ACHN (cell line): Measurements from ENCODE around the gene KAT2A.
A peak's percentile ranks its signal among the peaks of the same experiment; 100 is the strongest.

Experiments used
- DNase-seq: peaks from one replicate; pipeline ENCODE4 v3.0.0-alpha.2; 2015
- in situ Hi-C: cut with HindIII; loops from 2 replicates; pipeline ENCODE4 v1.10.0; 2017; ENCODE audit warnings: low sequenced_read_pairs, low pct_ligation_motif_present, low pct_unique_long_range_greater_than_20kb

The KAT2A gene

DNA sequence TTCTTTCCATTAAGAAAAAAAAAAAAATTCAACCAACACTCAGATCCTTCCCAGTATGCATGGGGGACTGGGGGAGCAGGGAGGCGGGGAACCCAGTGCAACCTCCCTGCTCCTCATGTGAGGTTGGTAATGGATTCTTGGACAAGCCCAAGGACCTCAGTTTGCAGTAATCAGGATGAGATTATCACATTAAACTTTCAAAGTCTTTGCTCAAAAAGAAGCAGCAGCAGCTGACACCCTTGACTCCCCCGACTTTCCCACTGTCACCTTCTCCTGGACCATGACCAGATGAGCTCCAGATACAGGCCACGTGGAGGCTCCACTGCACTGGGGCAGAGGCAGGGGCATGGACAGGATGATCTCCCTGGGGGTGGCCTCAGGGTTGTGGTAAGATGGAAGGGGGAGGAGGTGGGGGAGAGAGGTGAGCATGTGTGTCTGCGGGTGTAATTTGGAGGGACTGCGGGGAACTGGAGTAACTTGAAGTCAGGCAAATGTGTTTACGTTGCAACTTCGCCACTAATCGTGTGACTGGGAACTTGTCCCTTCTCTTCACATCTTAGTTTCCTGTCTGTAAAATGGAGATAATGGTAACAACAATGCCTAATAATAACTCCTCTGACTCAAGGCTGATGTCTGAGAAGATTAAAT, 42.6 kb downstream of the KAT2A start:
- in situ Hi-C loops, result no loop called here
- no peak for DNase-seq

DNA sequence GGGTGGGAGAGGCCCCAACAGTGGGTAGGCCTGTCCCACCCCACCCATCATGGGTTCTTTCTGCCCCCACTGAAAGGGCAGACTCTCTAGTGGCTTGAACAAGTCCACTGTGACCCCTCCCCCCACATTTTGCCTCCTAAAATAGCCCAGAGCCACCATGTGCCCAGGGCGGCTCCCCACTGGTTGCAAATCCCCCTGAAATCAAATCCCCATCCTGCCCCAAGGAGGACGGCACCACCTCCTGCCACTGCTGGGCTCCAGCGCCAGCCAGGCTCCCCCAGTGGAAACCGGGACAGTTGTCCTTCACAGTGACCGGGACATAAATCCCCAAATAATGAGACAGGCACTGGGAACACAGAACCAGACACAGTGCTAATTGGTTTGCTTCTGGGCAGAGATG, 43.4 kb downstream of the KAT2A start:
- DNase-seq, result no peak
- in situ Hi-C loops, result no loop called here

DNA sequence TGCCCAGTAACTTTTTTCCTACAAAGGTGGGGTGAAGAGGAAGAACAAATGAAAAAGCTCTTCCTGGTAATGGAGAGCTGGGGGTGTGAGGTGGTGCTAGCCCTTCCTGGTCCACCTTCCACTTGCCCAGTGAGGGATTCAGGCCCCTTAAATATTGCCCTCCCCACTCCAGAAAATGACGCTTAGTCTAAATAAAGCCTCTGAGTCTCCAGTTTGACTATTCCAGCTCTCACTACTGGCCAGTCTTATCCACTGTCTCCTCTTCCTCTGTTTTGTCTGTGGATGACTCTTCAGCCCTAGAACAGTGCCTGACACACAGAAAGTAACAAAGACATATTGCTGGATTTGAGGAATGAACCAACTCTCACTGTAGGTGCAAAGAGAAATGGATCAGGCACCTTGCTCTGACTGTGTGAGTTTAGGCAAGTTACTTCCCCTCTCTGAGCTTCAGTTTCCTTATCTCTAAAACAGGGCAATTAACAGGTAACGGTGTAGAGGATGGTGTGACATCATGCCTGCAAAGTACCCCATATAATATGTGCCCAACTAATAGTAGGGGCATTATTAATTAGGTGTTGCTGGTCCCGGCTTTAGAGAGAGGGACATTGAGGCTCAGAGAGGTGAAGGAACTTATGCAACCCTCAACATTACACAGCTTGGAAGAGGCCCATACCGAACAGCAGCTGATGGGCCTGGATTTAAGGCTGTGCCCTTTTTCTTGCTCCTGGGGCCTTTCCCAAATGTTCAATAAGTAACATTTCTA, 44.2 kb downstream of the KAT2A start:
- in situ Hi-C loops, result no loop called here
- DNase-seq, result no peak

DNA sequence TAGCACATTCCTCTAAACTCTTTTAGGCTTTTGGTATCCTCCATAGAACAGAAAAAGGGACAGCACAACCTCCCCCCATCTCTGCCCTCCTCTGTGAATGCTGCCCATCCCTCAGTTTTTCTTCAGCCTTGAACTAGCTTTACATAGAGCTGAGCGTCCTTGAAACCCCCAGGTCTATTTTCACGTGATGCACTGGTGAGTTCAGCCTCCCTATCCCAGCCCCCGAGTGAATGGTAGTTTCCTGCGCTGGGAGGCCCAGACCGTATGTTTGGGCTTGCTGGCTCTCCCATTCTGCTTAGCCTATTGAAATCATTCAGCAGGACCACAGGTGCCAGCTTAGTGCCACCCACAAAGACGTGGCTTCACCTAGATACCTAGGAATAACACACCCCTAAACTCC, 45.4 kb downstream of the KAT2A start:
- DNase-seq, result no peak
- in situ Hi-C loops, result no loop called here

DNA sequence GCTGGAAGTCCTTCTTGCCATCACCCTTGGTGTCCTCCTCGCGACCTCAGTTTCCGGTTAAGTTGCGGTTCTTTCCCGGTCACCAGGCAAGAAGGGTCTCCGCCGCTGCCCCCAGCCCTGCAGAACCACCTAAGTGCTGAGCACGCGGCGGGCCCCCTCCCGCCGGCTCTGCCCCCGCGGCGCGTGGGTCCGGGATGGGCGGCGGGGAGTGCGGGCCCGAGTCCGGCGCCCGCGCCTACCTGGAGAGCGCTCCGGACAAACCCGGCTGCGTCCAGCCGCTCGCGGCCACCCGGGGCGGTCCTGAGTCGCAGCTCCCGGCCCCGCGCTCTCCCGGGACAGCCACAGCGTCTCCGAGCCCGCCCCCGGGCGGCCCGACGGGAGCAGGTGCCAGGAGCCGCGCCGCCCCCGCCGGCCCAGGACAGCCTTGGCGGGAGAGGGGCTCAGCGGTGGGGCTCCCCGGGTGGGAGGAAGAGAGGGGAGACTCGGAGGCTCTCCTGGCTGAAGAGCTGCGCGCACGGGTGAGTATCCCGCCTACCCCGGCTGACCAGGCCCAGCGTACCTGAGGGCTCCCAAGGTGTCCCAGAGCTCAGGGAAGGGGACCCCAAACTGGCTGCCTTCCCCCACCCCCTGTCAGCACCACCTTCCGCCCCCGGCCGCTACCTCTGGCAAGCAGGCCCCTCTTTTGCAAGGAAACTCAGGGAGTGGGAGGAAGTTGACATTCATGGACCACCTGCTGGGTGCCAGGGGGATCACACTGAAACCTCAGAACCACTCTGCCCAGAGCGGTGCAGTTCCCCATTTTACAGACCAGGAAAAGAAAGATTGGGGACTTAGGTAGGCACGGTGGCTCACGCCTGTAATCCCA, 48.6 kb downstream of the KAT2A start:
- DNase-seq, result peak; percentile 18
- in situ Hi-C loops, result no loop called here

DNA sequence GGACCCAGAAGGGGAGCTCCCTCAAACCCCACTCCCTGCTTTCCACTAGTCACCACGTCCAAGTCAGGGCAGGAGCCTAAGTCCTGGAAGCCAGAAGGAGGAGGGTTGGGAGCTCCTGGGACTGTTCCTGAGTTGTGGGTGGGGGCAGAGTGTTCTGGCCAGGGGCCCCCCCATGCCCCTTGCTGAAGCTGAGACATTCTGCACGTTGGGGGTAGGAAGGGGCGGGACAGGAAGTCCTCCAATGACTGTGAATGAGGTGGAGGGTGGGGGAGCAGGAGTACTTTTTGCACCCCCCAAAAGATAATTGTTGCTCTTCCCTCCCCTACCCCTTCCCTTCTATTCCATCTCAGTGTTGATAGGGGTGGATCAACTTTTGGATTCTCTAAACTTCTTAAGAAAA, 49.4 kb downstream of the KAT2A start:
- in situ Hi-C loops, result no loop called here
- DNase-seq, result no peak

DNA sequence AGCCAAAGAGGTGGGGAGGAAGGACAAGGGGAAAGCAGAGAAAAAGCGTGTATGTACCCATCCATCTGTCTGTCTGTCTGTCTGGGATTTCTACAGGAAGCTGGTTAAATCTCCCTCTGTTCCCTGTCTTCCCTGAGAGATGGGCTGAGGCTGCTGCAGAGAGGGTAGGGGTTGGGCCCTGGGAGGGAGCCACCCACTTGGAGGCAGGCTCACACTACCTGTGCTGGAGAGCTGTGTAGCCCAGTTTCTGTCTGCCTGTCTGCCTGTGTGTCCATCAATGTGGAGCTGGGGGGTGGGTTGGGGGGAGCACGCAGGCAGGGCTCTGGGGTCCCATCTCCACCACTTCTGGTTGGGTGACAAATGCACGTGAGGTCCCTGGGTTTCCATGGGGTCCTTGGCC, 52.2 kb downstream of the KAT2A start:
- in situ Hi-C loops, result no loop called here
- DNase-seq, result no peak

DNA sequence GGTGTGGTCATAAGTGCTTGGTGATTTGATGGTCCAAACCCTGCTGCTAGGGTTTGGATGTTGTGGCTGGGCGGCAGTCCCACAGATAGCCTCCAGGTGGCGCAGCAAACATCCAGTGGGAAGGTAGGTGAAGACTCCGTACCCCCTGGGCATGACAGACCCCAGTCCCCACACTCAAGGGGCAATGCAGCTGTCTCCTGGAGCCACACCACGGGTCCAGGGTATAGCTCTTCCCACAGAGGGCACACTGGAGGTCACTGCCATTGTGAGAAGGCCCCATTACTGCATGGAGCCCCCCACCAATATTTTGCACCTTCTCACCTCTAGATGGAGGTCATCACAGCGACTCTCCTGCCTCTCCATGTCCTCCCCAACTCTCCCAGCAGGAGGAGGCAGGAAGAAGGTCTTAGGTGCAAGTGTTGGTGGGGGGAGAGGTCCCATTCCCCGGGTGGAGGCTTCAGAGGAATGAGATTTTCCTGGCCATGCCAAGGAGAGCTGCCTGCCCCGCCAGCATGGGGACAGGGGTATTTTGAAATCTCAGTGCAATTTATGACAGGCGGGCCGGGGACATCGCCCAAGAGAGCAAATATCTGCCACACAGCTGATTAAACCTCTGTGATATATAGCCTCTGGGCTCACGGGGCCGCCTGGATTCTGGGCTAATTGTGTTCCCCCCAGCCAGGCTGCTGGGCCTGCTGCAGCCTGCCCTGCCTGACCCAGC, 53.6 kb downstream of the KAT2A start:
- in situ Hi-C loops, result no loop called here
- peak; percentile 56 for DNase-seq

DNA sequence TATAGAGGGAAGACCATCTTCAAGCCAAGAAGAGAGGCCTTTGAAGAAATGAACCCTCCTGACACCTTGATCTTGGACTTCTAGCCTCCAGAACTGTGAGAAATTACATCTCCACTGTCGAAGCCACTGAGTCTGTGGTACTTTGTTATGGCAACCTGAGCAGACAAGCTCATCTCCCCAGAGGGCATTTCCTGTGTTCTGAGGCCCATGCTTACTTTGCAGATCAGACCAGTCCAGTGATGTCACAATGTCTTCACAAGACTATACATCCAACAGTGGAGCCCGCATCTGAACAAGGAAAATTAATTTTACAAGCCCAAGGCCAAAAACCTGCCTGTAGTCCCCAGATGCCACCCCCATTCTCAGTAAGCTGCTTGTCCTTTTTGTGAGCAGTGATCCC, 56.0 kb downstream of the KAT2A start:
- no peak for DNase-seq
- in situ Hi-C loops, result no loop called here
